Stimulated activated naive CD4-positive, alpha-beta T cell treated with Interleukin-2 at 50 U/mL for 16 hours (primary cell): ENCODE results near the gene CDC25C.
"Not testable (repeated sequence)": the region's sequence is repeated elsewhere in the genome, so short reads cannot be mapped to it uniquely, and the experiment has no call there.

Experiments used
- DNase-seq: peaks from one replicate; lab custom pipeline; 2025; lab: John Stamatoyannopoulos, UW

CDC25C gene

GRCh38 chr5:138275379-138275782 is 56.2 kb downstream of the CDC25C start:
- no peak for DNase-seq

- no peak for DNase-seq
Observed at GRCh38 chr5:138274189-138274853, 57.3 kb downstream of the CDC25C start, which contains the start of gene GFRA3. Gene GFRA3 (minus strand): TSS chr5:138274621. CDS start chr5:138274424, 197 bp downstream.

GRCh38 chr5:138273834-138274188 is 57.8 kb downstream of the CDC25C start:
- DNase-seq, result no peak

- no peak for DNase-seq
Observed at GRCh38 chr5:138272681-138273080, 58.9 kb downstream of the CDC25C start.

GRCh38 chr5:138271281-138271680 is 60.3 kb downstream of the CDC25C start:
- DNase-seq, result no peak

- DNase-seq, result no peak
Observed at GRCh38 chr5:138264183-138264582, 67.4 kb downstream of the CDC25C start.

- no peak for DNase-seq
Observed at GRCh38 chr5:138263581-138263980, 68.0 kb downstream of the CDC25C start.

GRCh38 chr5:138258704-138259292 is 72.8 kb downstream of the CDC25C start:
- DNase-seq, result no peak

- no peak for DNase-seq
Observed at GRCh38 chr5:138257583-138257982, 74.0 kb downstream of the CDC25C start.

GRCh38 chr5:138252944-138253343 is 78.7 kb downstream of the CDC25C start:
- DNase-seq, result no peak

GRCh38 chr5:138247800-138248199 is 83.8 kb downstream of the CDC25C start:
- DNase-seq, result not testable (repeated sequence)

GRCh38 chr5:138246822-138247221 is 84.8 kb downstream of the CDC25C start:
- no peak for DNase-seq

- no peak for DNase-seq
Observed at GRCh38 chr5:138246334-138246733, 85.3 kb downstream of the CDC25C start.

GRCh38 chr5:138245717-138246116 is 85.9 kb downstream of the CDC25C start:
- DNase-seq, result no peak

GRCh38 chr5:138243794-138244193 is 87.8 kb downstream of the CDC25C start:
- no peak for DNase-seq

GRCh38 chr5:138241688-138242571 is 89.7 kb downstream of the CDC25C start:
- DNase-seq, result no peak

GRCh38 chr5:138240650-138241385 is 90.8 kb downstream of the CDC25C start:
- DNase-seq, result no peak

GRCh38 chr5:138238034-138238433 is 93.6 kb downstream of the CDC25C start:
- DNase-seq, result no peak
